ENCODE data around the gene B4GALT4.
"Not testable (repeated sequence)": the region's sequence is repeated elsewhere in the genome, so short reads cannot be mapped to it uniquely, and the experiment has no call there.

The B4GALT4 gene

DNA sequence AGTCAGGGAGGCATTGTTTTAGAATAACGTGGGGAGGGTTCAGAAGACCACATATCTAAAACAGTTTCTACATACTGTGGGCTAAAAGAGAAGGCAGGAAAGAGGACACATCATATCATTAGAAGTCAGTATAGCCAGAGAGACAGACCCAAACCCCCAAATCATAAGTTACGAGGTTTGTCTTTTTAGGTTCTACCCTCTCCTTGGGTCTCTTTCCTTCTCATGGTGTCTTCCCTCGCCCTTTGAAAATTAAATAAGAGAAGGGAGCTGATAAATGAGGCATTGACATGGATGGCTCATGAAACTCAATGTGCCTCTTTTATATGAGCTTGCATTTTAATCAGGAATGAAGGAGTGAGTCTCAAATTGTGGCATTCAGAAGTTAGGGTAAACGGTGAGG is 63.9 kb downstream of the B4GALT4 start:
- Histone ChIP-seq H3K9me3 (replicated peaks in 1 of 11) (no peaks in the 10 kb centered on the region), H3K4me1 (peaks cover 0 to 12% (median 0%) of the 10 kb centered on the region in 10 experiments; a peak in 2 of 20 replicates), H3K36me3 (no peaks in the 10 kb centered on the region), H4K20me1 (no peaks in the 10 kb centered on the region), H3K27me3 (no peaks in the 10 kb centered on the region), H3K9ac (no peak overlapping the region), H3K4me3 (no peak overlapping the region), H3K27ac (no peak overlapping the region), H3K4me2 (0 out of 22 replicates have a peak overlapping the region, but pooled peaks of 1 of the 11 experiments have one; percentile 16)
- TF ChIP-seq Cebpa-rat (IDR thresholded peaks at IDR 0.05): no peak

DNA sequence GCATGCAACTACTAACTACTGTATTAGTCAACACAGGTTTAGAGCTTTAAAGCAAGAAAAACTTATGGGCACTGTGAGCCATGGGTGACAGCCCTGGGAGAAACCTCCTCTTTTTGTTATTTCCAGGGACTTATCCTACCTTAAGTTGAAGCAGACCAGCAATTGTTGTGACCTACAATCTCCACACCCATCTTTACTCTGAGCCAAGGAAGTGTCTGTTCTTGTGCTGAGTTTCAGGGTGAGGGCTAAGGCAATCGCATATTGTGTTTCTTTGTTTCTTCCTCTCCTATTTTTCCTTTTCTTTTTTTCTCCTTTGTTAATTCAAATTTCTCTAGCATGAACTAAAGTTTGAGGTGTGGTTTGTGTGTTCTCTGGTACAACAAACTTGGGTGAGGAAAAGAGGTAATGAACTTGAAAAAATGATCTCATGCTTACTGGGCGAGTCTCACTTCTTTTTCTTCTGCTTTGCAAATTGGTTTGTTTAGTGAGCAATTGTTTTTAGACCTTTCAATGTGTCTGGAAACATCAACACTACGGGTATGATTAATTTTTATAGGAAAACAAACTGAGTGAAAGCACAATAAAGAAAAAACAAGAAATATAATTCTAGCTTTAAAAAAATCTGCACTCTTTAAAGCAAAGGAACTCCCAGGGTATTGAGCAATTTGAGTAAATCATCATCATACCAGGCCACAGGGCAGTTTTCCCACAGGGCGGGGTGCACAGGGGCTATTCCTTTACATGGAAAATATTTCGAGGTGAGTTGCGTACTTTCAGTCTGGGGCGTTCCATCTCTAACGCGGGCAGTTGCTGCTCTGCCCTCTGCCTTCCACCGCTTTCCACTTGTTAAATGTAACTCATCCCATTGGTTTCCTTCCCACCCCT is 64.6 kb downstream of the B4GALT4 start:
- Histone ChIP-seq H3K27me3 (no peaks in the 10 kb centered on the region), H3K9ac (no peak overlapping the region), H3K4me2 (0 out of 22 replicates have a peak overlapping the region, but pooled peaks of 1 of the 11 experiments have one; percentile 16), H3K27ac (no peak overlapping the region), H3K9me3 (replicated peaks in 1 of 11) (no peaks in the 10 kb centered on the region), H3K4me3 (no peak overlapping the region), H3K36me3 (no peaks in the 10 kb centered on the region), H3K4me1 (peaks cover 0 to 12% (median 0%) of the 10 kb centered on the region in 10 experiments; a peak in 2 of 20 replicates), H4K20me1 (no peaks in the 10 kb centered on the region)
- no peak for TF ChIP-seq Cebpa-rat (IDR thresholded peaks at IDR 0.05)

DNA sequence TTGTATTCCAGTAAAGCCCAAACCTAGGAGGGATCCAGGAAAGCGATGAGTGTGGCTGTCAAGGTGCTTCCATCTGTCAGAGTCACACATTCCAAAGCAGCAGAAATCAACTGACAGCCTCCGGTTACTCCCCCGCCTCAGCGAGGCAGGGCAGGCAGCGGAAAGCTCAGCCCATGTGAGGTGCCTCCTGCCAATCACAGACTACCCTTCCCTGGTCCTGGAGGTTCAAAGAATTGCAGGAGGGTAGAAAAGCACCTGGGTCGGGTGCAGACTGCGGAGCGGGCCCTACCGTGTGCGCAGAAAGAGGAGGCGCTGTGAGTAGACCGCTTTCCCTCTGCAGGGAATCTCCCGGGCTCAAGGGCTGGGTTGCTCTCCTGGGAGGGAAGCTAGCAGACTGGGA is 67.4 kb downstream of the B4GALT4 start, which contains the start of gene UPK1B:
Gene UPK1B (plus strand): TSS at position 274 of the 400 bp plus-strand sequence. CDS start 13,144 bp downstream, outside the sequence.
- Histone ChIP-seq H3K4me3 (no peak within 1 kb of the TSS), H3K4me1 (peaks cover 0 to 12% (median 0%) of the 10 kb centered on the region in 10 experiments; a peak in 2 of 20 replicates), H3K9me3 (replicated peaks in 1 of 11) (no peaks in the 10 kb centered on the region), H3K36me3 (no peaks in the 10 kb centered on the region), H3K9ac (no peak within 1 kb of the TSS), H3K27ac (no peak within 1 kb of the TSS), H4K20me1 (no peaks in the 10 kb centered on the region), H3K27me3 (no peaks in the 10 kb centered on the region), H3K4me2 (no peak within 1 kb of the TSS)
- TF ChIP-seq Cebpa-rat (IDR thresholded peaks at IDR 0.05): no peak

DNA sequence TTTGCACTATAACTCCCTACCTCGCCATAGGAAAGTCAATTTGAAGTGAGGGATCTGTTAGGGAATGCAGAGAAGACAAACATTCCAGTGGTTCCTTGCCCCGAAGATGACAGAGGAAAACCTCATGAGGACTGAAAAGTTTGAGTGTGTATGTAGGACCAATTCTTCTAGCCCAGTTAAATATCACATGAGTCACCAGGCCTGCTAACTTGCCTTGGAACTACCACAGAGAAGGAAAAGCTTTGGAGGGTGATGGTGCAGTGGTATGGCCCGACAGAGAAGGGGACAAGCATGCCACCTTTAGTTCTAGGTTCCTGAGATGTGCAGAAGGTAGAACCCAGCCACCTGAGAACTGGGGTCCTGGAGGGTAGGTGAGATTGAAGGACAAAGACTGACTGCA is 69.9 kb downstream of the B4GALT4 start:
- Histone ChIP-seq H3K4me1 (peaks cover 0 to under 1% (median 0%) of the 10 kb centered on the region in 10 experiments; a peak in 1 of 20 replicates), H3K27me3 (no peaks in the 10 kb centered on the region), H3K9ac (no peak overlapping the region), H3K27ac (no peak overlapping the region), H3K4me3 (no peak overlapping the region), H3K4me2 (no peak overlapping the region), H3K9me3 (replicated peaks in 1 of 11) (no peaks in the 10 kb centered on the region; a peak in 1 of 22 replicates), H4K20me1 (no peaks in the 10 kb centered on the region), H3K36me3 (no peaks in the 10 kb centered on the region)
- no peak for TF ChIP-seq Cebpa-rat (IDR thresholded peaks at IDR 0.05)

DNA sequence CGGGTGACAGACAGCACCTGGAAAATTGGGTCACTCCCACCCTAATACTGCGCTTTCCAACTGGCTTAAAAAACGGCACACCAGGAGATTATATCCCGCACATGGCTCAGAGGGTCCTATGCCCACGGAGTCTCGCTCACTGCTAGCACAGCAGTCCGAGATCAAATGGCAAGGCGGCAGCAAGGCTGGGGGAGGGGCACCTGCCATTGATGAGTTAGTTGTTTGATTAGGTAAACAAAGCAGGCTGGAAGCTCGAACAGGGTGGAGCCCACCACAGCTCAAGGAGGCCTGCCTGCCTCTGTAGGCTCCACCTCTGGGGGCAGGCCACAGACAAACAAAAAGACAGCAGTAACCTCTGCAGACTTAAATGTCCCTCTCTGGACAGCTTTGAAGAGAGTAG is 75.9 kb downstream of the B4GALT4 start:
- H4K20me1 ChIP-seq, H3K4me1 ChIP-seq, H3K27me3 ChIP-seq, H3K4me3 ChIP-seq, H3K27ac ChIP-seq, H3K36me3 ChIP-seq, H3K4me2 ChIP-seq, H3K9ac ChIP-seq: not testable (repeated sequence)
- H3K9me3 ChIP-seq (replicated peaks in 1 of 11): peaks cover 13 to 20% (median 16%) of the 10 kb centered on the region in 11 experiments

Measured in BLaER1 treated with 17β-estradiol and CSF1 and Interleukin-3, amounts not matched to agents 10 nM and 100 nM (cell line).